GM21717 (cell line): Measurements from ENCODE around the gene PRDM15.

ENCODE experiments used
- ATAC-seq: cut with Tn5 transposase; IDR thresholded peaks from one replicate; pipeline ENCODE4 v1.9.1; 2021; ENCODE audit warnings: mild to moderate bottlenecking, moderate library complexity; ENCODE audit not compliant: unreplicated experiment

Gene PRDM15

DNA sequence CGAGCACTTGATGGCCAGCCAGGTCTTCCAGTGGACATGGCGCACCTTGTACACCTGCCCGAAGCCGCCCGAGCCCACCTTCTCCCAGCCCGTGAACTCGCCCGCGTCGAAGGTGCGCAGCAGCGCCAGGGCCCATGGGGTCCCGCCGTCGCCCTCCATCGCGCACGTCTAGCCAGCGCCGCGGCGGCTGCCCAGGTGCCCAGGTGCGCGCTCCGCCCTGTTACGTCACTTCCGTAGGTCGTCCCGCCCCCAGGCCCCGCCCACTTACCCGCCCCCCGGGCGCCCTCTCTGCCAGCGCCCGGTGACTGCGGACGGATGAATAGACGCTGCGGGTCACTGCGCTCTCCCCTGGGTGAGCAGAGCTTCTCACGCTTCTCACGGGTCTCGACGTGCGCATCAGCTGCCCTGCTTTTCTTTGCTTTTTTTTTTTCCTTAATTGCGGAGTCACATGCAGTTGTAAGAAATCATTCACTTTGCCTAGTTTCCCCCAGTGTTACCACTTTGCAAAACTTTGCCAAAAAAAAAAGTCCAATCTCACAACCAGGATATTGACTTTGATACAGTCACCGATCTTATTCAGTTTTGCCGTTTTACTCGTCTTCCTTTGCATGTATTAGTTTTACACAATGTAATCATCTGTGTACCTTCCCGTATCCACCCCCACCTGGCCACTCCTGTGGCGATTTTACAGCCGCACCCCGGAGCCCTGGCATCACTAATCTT is 112.1 kb downstream of the PRDM15 start, which contains the start of gene RIPK4:
RIPK4 (minus strand) TSS at position 170 of the 723 bp plus-strand sequence; CDS start at position 159, 11 bp downstream.
- ATAC-seq = no peak

DNA sequence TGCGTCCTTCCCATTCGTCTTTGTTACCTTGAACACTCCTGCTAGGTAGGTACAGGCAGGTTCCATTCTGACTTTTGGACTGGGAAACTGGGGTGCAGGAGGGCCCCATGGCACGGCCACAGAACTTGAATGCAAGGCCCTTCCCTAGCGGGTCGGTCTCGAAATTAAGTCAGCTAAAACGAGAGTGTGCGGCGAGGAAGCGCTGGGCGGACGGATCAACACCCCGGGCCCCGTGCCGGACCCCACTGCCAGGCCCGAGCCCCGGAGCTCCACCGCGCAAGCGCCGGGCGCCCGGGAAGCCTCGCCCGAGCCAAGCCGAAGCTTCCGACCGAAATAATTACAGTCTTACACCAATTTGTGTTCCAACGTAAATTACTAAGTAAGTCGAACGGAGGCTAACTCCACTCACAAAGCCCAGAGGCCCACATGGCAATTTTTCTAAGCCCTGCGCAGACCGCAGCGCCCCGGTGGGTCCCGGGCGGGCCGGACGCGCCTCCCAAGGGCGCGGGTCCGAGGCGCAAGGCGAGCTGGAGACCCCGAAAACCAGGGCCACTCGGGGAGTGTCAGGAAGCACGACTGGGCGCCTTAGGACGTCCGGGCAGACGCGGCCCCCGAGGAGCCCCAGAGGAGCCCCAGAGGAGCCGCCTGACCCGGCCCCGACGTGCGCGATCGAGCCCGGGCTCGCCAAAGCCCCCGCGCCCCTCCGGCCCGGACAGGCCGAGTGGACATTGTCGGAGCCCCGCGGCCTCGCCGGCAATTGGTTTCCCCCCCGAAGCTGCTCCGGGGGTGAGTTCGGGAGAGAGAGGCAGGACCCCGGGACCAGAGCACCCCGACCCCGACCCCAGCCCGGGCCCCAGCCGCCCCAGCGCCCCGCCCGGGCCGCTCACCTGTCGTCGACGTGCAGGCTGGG is 112.9 kb downstream of the PRDM15 start:
- ATAC-seq = no peak

DNA sequence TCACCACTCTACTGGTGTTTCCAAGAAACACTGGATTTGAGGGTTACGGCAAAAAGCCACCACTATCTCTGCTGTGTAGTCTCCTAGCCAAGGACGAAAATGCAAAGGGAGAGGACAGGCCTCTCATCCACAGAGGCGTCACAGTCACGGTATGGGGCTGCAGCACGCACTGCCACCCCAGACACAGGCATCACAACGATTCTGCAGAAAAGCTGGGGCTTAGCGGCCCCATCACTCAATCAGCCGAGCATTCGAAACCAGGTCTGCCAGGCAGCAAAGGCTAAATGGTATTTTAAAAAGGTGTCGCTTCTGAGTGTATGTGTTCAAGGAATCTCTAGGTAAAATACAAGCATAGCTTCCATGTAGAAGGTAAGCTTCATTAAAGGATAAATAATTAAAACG is 113.7 kb downstream of the PRDM15 start:
- no peak for ATAC-seq

DNA sequence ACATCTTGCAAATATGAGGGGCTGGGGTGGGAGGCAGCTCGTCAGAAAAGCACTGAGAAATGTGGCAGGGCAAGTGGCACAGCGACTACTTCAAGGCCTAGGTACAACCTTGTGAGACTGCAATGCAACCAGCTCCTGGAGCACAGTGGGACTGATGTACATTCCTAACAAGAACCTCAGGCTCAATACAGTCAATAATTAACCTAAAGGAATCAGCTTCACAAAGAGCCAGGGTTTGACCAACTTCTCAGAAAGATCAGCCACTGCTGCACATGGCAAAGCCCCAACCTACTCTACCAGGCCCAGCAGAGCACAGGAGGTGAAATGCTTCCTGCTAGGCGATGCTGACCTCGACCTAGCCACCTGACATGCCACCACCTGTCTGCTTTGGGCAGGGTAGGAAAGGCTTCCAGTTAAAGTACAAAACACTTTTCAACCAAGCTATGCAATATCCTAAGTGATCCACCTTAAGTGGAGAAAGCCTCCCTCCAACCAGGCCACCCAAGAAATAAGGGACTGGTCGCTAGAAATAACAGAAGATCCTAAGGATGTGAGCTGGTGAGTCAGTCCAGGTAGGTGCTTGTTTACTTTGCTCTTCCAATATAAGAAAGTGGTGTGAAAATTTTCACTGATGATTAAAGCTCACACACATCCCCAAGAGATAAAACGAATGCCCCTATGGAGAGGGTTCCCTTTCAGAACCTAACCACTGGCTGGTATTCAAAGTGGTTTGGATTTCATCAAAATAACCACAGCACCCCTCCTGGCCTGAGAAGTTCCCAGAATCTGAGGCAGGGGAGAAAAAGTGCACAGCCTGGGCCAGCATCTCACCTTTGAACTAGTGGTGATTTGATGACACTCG is 114.4 kb downstream of the PRDM15 start:
- ATAC-seq = no peak

DNA sequence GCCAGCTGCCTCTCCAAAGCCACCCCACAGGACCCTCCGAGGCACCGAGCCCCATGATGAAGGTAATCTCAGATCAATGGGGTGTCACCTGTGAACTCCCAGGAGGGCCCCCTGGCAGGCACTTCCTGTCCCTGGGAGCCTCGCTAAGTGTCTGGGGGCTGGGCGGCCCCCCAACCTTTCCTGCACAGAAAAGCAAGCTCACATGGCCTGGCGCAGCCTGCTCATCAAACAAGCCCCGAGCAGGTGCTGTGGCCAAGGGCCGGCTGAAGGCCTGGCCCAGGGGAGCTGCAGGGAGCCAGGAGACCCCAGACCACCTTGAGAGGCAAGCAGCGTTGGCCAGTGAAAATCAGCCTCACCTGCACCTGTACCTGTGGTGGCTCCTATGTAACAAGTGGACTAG is 115.1 kb downstream of the PRDM15 start:
- no peak for ATAC-seq

DNA sequence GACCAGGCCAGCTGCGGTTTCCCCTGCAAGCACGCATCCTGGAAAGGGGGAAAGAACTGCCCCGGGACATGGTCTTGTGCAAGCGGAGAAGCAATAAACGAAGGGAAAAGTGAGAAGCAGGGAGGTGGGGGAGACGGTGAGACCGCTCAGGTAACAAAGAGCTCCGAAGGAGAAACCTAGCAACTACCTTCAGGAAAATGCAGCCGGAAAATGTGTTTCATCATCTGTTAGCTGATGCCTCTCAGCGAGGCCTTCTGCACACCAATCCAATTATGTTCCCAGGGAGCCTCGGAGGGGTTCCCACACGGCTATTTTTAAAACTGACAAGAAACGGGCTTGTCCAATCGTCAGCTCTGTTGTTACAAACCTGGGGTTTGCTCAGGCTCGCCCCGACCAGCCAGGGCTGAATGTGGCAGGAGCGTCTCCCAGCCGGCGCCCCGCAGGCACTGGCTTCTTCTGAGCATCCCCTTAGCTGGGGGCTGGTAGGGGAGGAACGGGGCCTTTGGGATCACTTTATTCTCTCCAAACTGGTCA is 115.7 kb downstream of the PRDM15 start:
- ATAC-seq = no peak

DNA sequence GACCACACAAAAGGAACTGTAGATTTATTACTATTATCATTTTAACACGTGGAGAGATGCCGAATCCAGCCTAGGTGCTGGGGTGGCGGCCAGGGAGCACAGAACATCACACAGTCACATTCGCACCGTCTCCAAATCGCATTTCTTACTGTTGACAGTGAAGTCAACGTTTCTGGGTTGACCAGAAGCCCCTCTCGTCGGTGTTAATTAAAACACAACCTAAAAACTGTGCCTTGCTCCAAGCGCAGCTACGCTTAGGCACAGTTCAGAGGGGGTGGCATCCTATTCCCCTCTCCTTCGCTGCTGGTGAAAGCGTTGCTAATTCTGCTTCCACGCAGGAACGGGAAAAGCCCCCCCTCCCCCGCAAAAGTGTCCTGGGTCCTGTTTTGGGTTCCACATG is 116.4 kb downstream of the PRDM15 start:
- no peak for ATAC-seq

DNA sequence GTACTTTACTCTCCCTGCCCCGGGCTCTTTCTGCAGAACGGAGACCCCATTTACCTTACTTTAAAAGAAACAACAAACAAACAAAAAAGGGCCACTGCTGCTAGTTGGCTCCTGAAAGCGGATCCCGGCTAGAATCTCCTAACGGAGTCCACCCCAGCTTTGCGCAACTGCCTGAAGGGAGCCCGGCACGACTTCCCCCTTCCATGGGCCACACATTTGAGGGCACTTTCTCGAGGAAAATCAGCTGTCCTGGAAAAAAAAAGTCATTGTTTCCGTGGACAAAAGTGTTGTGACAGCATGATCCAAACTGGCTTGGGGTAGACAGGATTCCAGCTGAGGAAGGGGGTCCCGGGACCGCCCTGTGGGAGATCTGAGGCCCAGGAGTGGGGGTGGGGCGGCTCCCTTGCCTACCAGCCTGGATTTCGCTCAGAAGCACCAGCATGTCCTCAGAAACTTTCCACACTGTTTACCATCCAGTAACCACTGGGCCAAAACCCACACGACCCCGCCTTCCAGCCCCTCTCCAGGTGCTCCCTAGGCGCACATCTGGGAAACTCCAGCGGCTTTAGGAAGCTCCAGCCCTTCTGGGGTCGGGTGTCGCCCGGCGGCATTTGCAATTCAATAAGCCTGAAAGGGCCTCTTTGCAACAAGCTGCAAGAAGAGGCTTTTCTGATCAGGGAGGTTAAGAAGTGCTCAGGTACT is 117.1 kb downstream of the PRDM15 start:
- ATAC-seq = no peak

DNA sequence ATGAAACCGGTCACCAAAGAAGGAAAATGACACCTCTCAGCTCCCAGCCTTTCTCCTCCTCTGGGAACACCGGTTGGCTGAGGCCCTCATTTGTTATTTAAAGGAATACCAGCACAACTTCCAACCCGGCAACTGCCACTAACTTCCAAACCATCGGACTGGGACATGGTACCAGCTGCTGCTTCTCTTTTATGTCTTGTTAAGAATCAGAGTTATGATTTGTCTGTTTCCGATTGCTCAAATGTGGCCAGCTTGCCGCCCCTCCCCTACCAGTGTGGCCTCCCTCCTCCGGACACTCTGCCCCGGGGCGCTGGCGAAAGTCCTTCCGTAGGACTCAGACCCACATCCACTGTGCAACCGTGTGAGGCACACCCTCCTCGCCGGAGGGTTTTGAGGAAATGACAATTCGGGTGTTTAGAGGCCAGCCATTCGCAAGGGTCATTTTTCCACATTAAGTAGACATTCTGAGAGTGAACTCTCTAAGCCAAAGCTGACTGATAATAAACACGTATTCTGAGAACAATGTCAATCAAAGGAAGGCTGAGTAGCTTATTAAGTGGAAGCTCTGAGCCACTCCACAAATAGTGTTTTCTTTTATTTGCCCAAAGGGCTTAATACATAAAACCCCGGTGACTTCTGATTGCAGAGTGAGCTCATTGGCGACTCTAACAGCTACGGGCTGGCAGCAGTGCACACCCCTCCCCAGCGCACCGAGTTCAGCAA is 117.8 kb downstream of the PRDM15 start:
- ATAC-seq = no peak

DNA sequence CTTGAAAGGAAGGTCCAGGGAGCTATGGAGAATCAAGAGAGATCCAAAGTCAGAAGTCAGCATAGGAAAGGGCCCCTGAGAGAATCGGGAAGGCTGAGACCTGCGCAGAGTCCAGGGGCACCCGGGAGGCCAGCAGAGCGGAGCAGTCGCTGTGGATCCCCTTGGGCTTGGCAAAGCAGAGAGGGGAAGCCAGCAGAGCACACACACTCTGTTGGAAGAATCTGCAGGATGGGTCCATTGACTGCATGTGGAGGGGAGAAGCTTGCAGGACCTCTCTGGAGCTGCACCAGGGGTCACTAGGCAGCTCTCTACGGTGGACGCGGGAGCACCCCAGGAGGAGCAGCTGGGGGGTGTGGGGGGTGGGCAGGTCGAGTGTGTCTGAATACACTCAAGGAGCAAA is 118.7 kb downstream of the PRDM15 start:
- ATAC-seq = no peak

DNA sequence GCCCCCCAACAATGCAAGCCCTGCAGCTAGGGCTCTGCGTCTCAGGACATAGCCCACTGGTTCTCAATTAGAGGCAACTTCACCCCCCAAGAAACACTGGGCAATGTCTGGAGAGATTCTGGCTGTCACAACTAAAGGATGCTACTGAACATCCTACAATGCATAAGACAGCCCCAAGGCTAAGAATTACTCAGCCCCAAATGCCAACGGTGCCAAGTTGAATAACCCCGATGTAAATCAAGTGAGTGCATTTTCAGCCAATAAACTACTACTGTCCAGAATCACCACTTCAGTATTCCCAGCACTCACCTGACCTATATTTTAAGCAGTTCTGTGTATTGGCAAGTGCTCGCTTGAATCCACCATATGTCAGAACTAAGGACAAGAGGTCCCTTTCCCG is 119.2 kb downstream of the PRDM15 start:
- no peak for ATAC-seq

DNA sequence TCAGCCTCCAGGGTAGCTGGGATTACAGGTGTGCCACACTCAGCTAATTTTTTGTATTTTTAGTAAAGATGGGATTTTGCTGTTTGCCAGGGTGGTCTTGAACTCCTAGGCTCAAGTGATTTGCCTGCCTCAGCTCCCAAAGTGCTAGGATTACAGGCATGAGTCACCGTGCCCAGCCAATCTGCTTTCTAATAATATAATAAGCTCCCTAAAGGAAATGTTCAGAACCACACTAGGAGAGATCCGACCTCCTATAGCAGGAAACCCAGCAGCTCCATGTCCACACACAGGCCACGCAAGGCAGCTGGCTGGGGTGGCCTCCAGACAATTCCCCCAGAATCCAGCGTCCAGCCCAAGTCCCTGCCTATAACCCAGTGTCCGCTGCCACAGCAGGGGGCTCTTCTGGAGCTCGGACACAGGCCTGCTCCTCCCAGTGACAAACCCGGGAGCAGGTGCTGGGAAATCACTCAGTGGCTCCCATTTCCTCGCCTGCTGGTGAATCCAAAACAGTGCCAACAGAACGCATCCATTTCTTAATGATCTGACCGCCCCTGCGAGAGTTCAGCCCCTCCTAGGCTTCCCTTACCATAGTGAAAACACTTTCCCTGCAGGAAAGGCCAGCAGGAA is 119.8 kb downstream of the PRDM15 start:
- no peak for ATAC-seq

DNA sequence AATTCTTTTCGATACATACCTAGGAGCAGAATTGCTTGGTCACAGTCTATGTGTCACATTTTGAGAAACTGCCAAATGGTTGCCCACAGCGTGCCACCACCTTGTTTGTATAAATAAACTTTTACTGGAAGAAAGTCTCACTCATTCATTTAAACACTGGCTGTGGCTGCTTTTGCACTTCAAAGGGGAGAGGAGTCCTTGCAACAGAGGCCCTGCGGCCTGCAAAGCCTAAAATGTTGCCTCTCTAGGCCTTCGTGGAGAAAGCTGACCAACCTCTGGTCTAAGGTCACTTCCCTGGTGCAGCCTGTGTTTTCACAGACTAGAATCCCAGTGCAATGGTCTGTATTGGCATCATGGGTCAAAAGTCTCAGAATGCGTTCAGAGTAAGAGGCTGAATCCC is 120.6 kb downstream of the PRDM15 start:
- ATAC-seq = no peak

DNA sequence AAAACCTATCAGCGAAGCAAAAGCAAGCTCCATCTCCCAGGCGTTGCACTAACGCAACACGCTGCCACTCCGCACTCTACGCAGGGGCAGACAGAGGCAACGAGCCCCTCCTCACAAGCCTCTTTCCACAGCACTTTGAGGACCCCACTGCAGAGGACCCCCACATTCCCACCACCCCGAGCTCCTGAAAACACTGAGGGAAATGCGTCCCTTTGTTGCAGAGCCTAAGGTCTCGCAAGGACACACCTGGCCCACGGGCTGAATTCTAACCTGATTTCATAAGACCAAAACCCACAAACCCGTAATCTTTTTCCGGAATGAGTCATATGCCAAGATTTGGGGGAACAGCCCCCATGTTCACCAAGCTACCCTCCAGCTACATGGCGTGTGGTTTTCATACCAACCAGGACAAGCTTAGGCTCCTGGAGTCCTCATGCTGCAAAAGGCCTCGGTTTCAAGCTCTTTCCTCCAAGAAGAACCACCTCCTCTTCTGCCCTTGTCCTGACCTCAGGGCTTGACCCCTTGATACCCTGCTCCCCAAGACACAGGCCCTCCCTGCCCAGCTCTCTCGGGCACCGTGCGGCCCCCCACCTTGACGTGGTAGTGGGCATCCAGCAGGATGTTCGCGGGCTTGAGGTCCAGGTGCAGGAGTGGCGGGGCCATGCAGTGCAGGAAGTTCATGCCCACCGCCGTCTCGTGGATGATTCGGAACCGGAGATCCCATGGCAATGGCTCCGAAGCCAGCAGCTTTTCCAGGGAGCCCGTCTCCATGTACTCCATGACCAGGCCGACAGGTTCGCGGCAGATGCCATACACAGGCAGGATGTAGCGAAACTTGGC is 123.0 kb downstream of the PRDM15 start:
- no peak for ATAC-seq

DNA sequence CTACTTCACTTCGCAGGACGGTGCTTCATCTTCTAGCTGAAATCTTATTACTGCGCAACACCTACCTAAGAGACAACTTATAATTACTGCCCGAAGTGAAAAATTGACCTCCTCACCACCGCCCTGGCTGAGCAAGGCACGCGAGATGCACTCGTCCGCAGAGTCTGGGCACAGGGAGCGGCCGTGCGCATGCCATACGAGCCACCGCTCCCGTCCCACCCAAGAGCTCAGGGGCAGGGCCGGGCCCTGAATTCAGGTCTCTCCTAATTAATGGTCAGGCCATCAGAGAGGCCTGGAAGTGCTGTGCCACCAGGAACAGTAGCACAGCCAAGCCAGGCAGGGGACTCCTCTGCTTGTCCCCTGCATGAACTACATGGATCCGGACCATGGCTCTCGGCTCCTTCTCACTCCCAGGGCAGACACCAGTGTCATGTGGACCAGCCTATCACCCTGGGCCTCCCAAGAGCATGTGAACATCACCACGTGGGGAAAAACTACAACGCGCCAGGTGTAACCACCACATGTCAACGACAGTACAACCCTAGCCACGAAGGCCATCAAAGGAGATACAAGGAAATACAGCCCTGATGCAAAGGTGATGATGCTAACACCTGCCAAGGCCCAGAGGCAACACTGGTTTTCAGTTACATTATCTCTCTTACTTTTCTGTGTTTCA is 123.7 kb downstream of the PRDM15 start:
- no peak for ATAC-seq

DNA sequence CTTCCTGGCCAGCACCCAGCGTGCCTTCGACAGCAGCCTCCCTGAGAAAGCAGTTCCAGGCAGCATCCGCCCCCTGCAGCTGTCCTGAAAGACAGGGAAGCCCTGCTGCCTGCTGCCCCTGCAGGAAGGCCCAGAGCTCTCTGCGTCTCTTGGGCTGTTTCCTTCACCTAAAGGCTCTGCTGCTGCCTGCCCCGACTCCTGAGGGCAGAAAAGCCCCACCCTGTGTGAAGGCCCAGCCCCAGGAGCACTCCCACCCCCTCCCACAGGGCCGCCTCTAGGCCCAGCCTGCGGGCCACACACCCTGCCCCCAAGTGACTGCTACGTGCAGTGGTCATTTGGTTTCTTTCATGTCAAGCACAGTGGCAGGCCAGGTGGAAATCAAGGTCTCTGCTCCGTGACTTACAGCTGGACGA is 124.7 kb downstream of the PRDM15 start:
- ATAC-seq = no peak

DNA sequence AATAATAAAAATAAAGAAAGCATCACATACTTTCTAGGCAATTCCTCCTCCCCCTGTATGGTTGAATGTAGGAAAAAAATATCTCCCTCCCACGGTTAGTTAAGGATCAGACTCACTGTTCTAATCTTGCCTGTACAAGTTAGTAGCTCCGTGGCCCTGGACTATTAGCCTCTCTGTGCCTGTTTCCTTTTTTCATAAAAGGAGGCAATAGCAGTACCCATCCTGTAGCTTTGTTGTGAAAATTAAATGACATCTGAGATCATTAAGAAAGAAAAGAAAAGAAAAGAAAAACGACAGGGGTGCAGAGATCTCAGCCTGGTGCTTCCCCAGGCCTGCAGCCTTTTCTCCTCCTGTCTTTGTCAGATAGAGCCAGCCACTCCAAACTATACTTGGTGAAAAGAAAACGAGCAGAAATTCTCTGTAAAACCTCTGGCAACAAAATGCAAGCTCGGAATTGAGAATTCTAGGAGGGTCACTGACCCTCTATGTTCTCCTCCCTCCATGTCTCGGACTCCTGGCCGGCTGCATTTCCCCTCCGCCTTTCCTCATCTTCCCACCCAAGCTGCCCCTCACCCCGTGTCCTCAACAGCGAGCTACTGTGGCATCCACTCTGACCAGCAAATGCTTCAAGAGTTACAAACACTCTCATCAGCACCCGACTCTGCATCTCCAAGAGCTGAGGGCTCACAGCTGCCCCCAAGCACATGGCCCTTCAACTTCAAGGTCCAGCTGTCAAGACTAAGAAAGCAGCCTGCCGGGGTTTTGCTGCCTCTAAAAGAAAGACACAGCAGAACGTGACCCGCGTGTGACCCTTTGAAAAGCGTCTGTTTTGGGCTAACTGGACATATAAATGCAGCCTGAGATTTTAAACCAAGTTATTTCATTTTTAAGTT is 125.9 kb downstream of the PRDM15 start:
- no peak for ATAC-seq
